Measurements from ENCODE around the gene ERN1.

- no peak for TF ChIP-seq CTCF (IDR thresholded peaks at IDR 0.05; ENCODE audit: low read depth, low read length)
- no peak for TF ChIP-seq POLR2A (IDR thresholded peaks at IDR 0.05; ENCODE audit: extremely low read depth, insufficient read length)
- TF ChIP-seq MYC (IDR thresholded peaks at IDR 0.05; ENCODE audit: low read depth, low read length), result no peak
- TF ChIP-seq, protein P1, sequence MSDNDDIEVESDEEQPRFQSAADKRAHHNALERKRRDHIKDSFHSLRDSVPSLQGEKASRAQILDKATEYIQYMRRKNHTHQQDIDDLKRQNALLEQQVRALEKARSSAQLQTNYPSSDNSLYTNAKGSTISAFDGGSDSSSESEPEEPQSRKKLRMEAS (IDR thresholded peaks at IDR 0.05; ENCODE audit: low read depth, low read length), result no peak
Measured at GRCh38 chr17:64057701-64058263, 72.2 kb downstream of the ERN1 start.

Measured in NB4 (cell line).